Thoracic aorta (tissue), 2 donors: ENCODE measurements around the gene ERMP1. TPM values are rescaled to one million over a fixed set of nuclear protein-coding genes. Genes with fewer than 3 reads are reported as not detected.

ENCODE experiments used
- ATAC-seq: fragments of 150-250 bp; one replicate; pipeline ENCODE4 v1.8.0; 2017; ENCODE audit warnings: low read depth; ENCODE audit not compliant: insufficient number of reproducible peaks, low FRiP score
- DNase-seq: peaks from one replicate; pipeline ENCODE4 v3.0.0-alpha.2; 2020; ENCODE audit warnings: low spot score
- H3K27ac ChIP-seq, 2 donors: fragments of 200-600 bp; sonication (generic); 1 replicate in 1 of 2; 2 replicates in 1 of 2; pipeline ENCODE4 v1.5.1; 2016; ENCODE audit warnings: mild to moderate bottlenecking in 2 of 2, moderate library complexity in 2 of 2
- H3K27me3 ChIP-seq: fragments of 200-600 bp; sonication (generic); replicated peaks from 2 replicates; pipeline ENCODE4 v1.6.0; 2016; ENCODE audit warnings: mild to moderate bottlenecking; ENCODE audit not compliant: insufficient read depth
- H3K36me3 ChIP-seq: fragments of 200-600 bp; sonication (generic); one replicate; pipeline ENCODE4 v1.5.1; 2016
- H3K4me1 ChIP-seq, 2 donors: fragments of 200-600 bp; sonication (generic); 1 replicate in 1 of 2; 2 replicates in 1 of 2; pipeline versions ENCODE4 v1.5.1 to v1.6.0; 2016; ENCODE audit warnings: low read depth in 2 of 2, mild to moderate bottlenecking in 1 of 2; ENCODE audit not compliant: control insufficient read depth in 1 of 2
- H3K4me3 ChIP-seq: fragments of 200-600 bp; sonication (generic); 2 replicates; pipeline ENCODE4 v1.5.1; 2016; ENCODE audit warnings: mild to moderate bottlenecking
- H3K9me3 ChIP-seq: fragments of 200-600 bp; sonication (generic); 2 replicates; pipeline ENCODE4 v1.5.1; 2016
- CTCF ChIP-seq: fragments of 200-600 bp; sonication (generic); IDR thresholded peaks from one replicate; pipeline ENCODE4 v1.5.1; 2019; ENCODE audit warnings: antibody characterized with exemption
- total RNA-seq, 2 donors: library from RNA; depleted of rRNA; stranded (reverse); fragments of >200 nt; gene quantifications; one replicate each; pipeline versions ENCODE4 v1.1.0 to v1.2.3, GENCODE V29; 2016

Gene ERMP1
- total RNA-seq, 2 donors from 2014 or later, result 9.0 to 14.5 TPM

GRCh38 chr9:5799314-5799713 lies 33.6 kb downstream of the ERMP1 start:
- no peaks in the 10 kb centered on the region for H3K9me3 ChIP-seq
- DNase-seq, result no peak
- ATAC-seq, result no peak
- H3K27ac ChIP-seq, result no peak overlapping the region
- H3K36me3 ChIP-seq, result no peaks in the 10 kb centered on the region
- H3K27me3 ChIP-seq, result no peaks in the 10 kb centered on the region
- H3K4me1 ChIP-seq, result peaks cover 15% of the 10 kb centered on the region in 2 donors
- TF ChIP-seq CTCF, result peak; percentile 54
- H3K4me3 ChIP-seq, result peak overlapping the region; percentile 35

GRCh38 chr9:5798581-5798980 lies 34.3 kb downstream of the ERMP1 start:
- peaks cover 15% of the 10 kb centered on the region in 2 donors for H3K4me1 ChIP-seq
- no peak overlapping the region for H3K4me3 ChIP-seq
- no peaks in the 10 kb centered on the region for H3K36me3 ChIP-seq
- no peak overlapping the region for H3K27ac ChIP-seq
- no peaks in the 10 kb centered on the region for H3K9me3 ChIP-seq
- H3K27me3 ChIP-seq, result no peaks in the 10 kb centered on the region
- no peak for TF ChIP-seq CTCF
- DNase-seq (no peak), ATAC-seq (no peak)

GRCh38 chr9:5796298-5796697 lies 36.6 kb downstream of the ERMP1 start:
- ATAC-seq, result no peak
- H3K9me3 ChIP-seq, result no peaks in the 10 kb centered on the region

GRCh38 chr9:5793812-5794211 lies 39.1 kb downstream of the ERMP1 start:
- DNase-seq, result no peak
- no peak overlapping the region for H3K27ac ChIP-seq
- H3K9me3 ChIP-seq, result no peaks in the 10 kb centered on the region
- H3K4me1 ChIP-seq, result no peaks in the 10 kb centered on the region
- H3K27me3 ChIP-seq, result no peaks in the 10 kb centered on the region
- H3K36me3 ChIP-seq, result peaks cover 3% of the 10 kb centered on the region
- TF ChIP-seq CTCF, result no peak
- no peak overlapping the region for H3K4me3 ChIP-seq
- ATAC-seq, result no peak

More at GRCh38 chr9:5796298-5796697, 36.6 kb downstream of the ERMP1 start:
- H3K4me3 ChIP-seq, result no peak overlapping the region
- H3K27ac ChIP-seq, result no peak overlapping the region
- DNase-seq, result no peak
- peaks cover 10% of the 10 kb centered on the region in 2 donors for H3K4me1 ChIP-seq
- H3K27me3 ChIP-seq, result no peaks in the 10 kb centered on the region
- H3K36me3 ChIP-seq, result peaks cover 3% of the 10 kb centered on the region
- no peak for TF ChIP-seq CTCF

GRCh38 chr9:5791870-5792269 lies 41.0 kb downstream of the ERMP1 start:
- H3K4me1 ChIP-seq, result no peaks in the 10 kb centered on the region
- no peaks in the 10 kb centered on the region for H3K9me3 ChIP-seq
- H3K36me3 ChIP-seq, result peaks cover 3% of the 10 kb centered on the region
- TF ChIP-seq CTCF, result no peak
- no peaks in the 10 kb centered on the region for H3K27me3 ChIP-seq
- H3K4me3 ChIP-seq, result no peak overlapping the region
- DNase-seq (no peak), ATAC-seq (no peak)
- H3K27ac ChIP-seq, result no peak overlapping the region
